ENCODE results near the gene TRPM5. TPM values are rescaled to one million over a fixed set of nuclear protein-coding genes. Genes with fewer than 3 reads are reported as not detected.
A peak's percentile ranks its signal among the peaks of the same experiment; 100 is the strongest.
"Not testable (repeated sequence)": the region's sequence is repeated elsewhere in the genome, so short reads cannot be mapped to it uniquely, and the experiment has no call there.

TRPM5 gene, protein sequence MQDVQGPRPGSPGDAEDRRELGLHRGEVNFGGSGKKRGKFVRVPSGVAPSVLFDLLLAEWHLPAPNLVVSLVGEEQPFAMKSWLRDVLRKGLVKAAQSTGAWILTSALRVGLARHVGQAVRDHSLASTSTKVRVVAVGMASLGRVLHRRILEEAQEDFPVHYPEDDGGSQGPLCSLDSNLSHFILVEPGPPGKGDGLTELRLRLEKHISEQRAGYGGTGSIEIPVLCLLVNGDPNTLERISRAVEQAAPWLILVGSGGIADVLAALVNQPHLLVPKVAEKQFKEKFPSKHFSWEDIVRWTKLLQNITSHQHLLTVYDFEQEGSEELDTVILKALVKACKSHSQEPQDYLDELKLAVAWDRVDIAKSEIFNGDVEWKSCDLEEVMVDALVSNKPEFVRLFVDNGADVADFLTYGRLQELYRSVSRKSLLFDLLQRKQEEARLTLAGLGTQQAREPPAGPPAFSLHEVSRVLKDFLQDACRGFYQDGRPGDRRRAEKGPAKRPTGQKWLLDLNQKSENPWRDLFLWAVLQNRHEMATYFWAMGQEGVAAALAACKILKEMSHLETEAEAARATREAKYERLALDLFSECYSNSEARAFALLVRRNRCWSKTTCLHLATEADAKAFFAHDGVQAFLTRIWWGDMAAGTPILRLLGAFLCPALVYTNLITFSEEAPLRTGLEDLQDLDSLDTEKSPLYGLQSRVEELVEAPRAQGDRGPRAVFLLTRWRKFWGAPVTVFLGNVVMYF (N-terminal part only)
- not detected for total RNA-seq

DNA sequence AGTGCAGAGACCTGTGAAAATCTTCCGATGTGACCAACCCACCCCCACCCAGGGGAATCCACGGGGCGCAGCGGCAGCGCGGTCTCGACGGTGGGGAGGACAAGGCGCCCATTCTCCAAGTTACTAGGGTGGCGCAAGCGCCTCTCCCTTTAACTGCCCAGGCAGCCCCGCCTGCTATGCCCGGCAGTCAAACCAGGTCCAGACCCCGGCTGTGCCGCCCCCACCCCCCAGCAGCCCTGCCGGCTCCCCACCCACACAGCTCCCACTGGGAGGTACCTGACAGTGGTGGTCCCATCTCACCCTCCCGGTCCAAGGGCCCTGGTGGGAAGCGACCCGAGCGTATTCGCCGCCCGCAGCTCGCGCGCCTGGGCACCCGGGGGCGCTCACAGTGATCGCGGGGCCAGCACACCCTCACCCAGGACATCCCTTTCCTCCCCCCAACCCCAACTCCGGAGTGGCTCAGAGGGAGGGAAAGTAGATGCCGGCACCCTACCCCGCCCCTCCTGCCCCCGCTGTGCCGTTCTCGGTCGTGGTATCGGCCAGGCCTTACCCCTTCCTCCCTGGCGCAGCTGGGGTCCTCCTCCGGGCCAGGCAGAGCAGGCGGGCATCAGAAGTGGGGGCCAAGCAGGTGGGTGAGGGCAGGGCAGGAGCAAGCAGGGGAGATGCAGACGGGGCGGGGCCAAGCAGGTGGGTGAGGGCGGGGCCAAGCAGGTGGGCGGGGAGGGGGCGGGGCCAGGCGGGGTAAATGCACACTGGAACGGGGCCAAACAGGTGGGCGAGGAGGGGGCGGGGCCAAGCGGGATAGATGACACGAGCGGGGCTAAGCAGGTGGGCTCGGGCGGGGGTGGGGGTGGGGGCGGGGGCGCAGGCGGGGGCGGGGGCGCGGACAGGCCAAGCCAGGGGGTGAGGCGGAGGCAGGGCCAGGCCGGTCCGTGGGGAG, at the start of gene TRPM5:
TSS of gene TRPM5 (minus strand) at position 634 of the 940 bp plus-strand sequence. CDS start 21,478 bp downstream, outside the sequence.
- ATAC-seq (peak; percentile 20 to 34), DNase-seq (peak; percentile 82)
- no peaks in the 10 kb centered on the region for H3K27me3 Mint-ChIP-seq (ENCODE audit: low read depth)
- H3K9me3 Mint-ChIP-seq = no peaks in the 10 kb centered on the region
- H3K36me3 Mint-ChIP-seq (ENCODE audit: insufficient read depth) = no peaks in the 10 kb centered on the region
- peaks cover 33% of the 10 kb centered on the region for H3K4me1 Mint-ChIP-seq (ENCODE audit: low read depth)
- peak within 1 kb of the TSS; percentile 86 for H3K4me3 Mint-ChIP-seq

DNA sequence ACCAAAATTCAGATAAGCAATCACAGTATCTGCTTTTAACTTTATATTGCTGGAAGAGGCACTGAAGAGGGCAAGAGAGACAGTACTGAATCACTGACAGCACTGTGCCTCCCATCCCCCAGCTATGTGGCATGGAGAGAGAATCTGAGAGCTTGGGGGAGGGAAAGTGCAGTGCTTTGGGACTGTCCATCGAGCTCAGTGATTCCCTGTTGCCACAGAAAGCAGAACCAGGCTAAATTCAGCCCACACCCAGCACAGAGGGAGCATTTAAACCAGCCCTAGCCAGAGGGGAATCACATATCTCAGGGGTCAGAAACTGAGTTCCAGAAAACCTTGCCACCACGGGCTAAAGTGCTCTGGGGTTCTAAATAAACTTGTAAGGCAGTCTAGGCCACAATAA, 44.8 kb upstream of the TRPM5 start:
- H3K4me1 Mint-ChIP-seq (ENCODE audit: low read depth) = no peaks in the 10 kb centered on the region
- peaks cover 46% of the 10 kb centered on the region for H3K36me3 Mint-ChIP-seq (ENCODE audit: insufficient read depth)
- peaks cover 56% of the 10 kb centered on the region for H3K9me3 Mint-ChIP-seq
- ATAC-seq (no peak), DNase-seq (no peak)
- no peak overlapping the region for H3K4me3 Mint-ChIP-seq
- no peaks in the 10 kb centered on the region for H3K27me3 Mint-ChIP-seq (ENCODE audit: low read depth)

DNA sequence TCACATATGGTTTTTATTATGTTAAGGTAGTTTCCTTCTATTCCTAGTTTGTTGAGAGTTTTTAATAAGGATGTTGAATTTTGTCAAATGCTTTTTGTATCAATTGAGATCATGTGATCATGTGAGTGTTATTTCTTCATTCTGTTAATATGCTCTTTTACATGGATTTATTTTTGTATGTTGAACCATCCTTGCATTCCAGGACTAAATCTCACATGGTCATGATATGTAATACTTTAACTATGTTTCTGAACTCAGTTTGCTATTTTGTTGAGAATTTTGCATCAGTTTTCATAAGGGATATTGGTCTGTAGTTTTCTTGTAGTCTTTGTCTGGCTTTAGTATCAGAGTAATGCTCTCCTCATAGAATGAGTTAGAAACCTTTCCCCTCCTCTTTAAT, 43.7 kb upstream of the TRPM5 start:
- no peak for ATAC-seq
- H3K27me3 Mint-ChIP-seq (ENCODE audit: low read depth) = no peaks in the 10 kb centered on the region
- peaks cover 43% of the 10 kb centered on the region for H3K36me3 Mint-ChIP-seq (ENCODE audit: insufficient read depth)
- no peak overlapping the region for H3K4me3 Mint-ChIP-seq
- peaks cover 50% of the 10 kb centered on the region for H3K9me3 Mint-ChIP-seq
- no peaks in the 10 kb centered on the region for H3K4me1 Mint-ChIP-seq (ENCODE audit: low read depth)
- DNase-seq = no peak

DNA sequence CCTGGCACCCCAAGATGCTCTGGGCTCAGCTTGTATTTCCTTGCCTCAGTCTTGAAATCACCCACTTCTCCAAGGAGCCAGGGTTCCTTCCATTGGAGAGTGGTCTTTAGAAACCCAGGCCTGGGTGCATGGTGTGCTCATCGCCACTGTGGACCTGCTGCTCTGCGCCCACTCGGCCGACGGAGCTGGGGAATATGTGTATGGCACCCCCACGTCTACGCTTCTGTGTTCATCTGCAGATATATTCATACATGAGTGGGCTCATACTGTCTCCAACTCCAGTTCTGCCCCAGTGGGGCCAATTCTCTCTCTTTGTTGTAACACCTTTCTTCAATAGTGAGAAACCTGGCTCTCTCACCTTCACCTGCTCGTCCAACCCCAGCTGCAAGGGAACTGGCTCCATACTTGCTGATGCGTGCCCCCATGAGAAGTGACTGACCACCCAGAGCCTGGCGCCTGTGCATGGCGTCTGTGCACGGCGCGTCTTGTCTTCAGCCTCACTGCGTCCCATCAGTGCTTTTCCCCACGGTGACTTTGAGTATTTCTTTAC, 40.3 kb upstream of the TRPM5 start:
- DNase-seq = no peak
- H3K4me1 Mint-ChIP-seq (ENCODE audit: low read depth) = peaks cover 15% of the 10 kb centered on the region
- no peaks in the 10 kb centered on the region for H3K27me3 Mint-ChIP-seq (ENCODE audit: low read depth)
- no peak overlapping the region for H3K4me3 Mint-ChIP-seq
- peaks cover 42% of the 10 kb centered on the region for H3K36me3 Mint-ChIP-seq (ENCODE audit: insufficient read depth)
- H3K9me3 Mint-ChIP-seq = peaks cover 41% of the 10 kb centered on the region
- no peak for ATAC-seq

DNA sequence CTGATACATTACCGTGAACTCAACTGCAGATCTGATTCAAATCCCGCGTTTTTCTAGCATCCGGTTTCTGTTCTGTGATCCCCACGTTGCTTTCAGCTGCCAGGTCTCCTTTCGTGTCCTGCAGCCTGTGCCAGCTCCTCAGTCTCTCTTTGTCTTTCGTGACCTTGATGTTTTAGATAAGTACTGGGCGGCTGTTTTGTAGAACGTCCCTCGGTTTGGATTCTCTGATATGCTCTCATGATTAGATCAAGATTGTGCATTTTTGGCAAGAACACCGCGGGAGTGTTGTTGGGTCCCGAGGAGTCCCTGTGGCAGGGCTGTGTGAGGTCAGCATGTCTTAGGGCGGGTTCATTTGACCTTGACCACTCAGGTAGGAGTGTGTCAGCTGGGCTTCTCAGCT, 39.1 kb upstream of the TRPM5 start:
- Mint-ChIP-seq H3K4me3 (no peak overlapping the region), H3K4me1 (ENCODE audit: low read depth) (peaks cover 15% of the 10 kb centered on the region), H3K27me3 (ENCODE audit: low read depth) (no peaks in the 10 kb centered on the region), H3K36me3 (ENCODE audit: insufficient read depth) (peaks cover 31% of the 10 kb centered on the region), H3K9me3 (peaks cover 32% of the 10 kb centered on the region)
- ATAC-seq (no peak), DNase-seq (no peak)

DNA sequence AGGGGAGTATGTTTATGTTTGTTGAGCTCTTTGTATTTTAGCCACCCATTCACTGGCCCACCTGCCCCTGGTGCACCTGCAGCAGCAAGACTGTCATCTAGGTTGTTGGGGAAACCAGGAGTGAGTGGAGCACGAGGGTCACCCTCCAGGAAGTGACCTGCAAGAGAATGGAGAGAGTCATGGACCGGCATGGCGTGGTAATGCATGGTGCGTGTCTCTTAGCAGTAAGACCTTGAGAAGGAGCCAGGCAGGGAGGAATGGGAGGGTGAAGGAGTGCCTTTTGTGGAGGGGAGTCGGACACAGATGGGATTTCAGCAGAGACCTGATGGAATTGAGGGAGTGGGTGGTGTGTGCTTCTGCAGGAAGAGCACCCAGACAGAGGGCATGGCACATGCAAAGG, 38.4 kb upstream of the TRPM5 start:
- ATAC-seq (no peak), DNase-seq (no peak)
- H3K4me1 Mint-ChIP-seq (ENCODE audit: low read depth) = peaks cover 15% of the 10 kb centered on the region
- H3K36me3 Mint-ChIP-seq (ENCODE audit: insufficient read depth) = peaks cover 36% of the 10 kb centered on the region
- no peaks in the 10 kb centered on the region for H3K27me3 Mint-ChIP-seq (ENCODE audit: low read depth)
- H3K9me3 Mint-ChIP-seq = peaks cover 31% of the 10 kb centered on the region
- H3K4me3 Mint-ChIP-seq = no peak overlapping the region

DNA sequence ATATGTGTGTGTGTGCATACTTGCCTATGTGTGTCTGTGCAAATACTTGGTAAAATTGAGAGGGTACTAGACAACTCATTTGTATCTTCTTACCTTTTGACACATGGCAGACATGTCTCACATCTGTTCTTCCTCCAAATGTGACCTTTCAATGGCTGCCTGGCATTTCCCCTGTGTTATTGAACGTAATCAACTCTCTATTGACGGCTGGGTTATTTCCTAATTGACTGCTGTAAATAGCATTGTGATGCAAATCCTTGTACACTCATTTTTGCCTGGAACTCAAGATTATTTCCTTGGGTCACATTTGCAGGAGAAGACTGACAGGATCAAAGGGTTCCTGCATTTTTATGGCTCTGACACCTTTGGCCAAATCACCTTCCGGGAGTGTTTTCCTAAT, 37.9 kb upstream of the TRPM5 start:
- DNase-seq (no peak), ATAC-seq (no peak)
- Mint-ChIP-seq H3K36me3 (ENCODE audit: insufficient read depth) (peaks cover 35% of the 10 kb centered on the region), H3K27me3 (ENCODE audit: low read depth) (no peaks in the 10 kb centered on the region), H3K4me1 (ENCODE audit: low read depth) (peaks cover 15% of the 10 kb centered on the region), H3K4me3 (no peak overlapping the region), H3K9me3 (peaks cover 29% of the 10 kb centered on the region)

DNA sequence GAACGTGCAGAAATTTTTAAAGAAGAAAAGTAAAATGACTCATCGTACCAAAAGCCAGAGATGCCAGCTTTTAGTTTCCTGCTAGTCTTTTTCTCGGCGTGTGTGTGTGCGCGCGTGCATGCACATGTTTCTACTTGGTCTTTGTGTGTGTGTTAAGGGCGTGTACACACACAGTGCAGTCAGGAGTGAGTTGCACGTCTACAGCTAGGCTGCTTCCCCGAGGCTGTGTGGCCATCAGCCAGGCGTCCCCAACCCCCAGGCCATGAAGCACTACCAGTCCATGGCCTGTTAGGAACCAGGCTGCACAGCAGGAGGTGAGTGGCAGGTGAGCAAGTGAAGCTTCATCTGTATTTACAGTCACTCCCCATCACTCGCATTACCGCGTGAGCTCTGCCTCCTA, 36.9 kb upstream of the TRPM5 start:
- Mint-ChIP-seq H3K9me3 (peaks cover 22% of the 10 kb centered on the region), H3K4me1 (ENCODE audit: low read depth) (peaks cover 15% of the 10 kb centered on the region), H3K4me3 (peak overlapping the region; percentile 36), H3K27me3 (ENCODE audit: low read depth) (no peaks in the 10 kb centered on the region), H3K36me3 (ENCODE audit: insufficient read depth) (peaks cover 36% of the 10 kb centered on the region)
- DNase-seq = no peak
- ATAC-seq = peak; percentile 74 to 79

DNA sequence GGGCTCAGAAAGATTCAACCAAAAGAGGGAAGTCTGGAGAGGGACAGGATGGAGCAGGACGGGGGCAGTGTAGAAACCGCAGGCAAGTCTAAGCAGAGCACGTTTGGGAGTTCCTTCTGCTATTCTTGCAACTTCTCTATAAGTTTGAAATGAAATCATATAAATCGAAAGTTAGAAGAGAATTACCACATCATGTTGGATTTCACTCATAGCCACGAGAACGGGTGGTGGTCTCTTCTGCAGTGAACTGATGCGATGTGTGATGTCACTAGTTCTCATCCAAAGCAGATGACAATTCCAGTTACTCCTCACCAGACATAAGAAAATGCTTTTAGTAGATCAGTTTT, 36.5 kb upstream of the TRPM5 start:
- Mint-ChIP-seq H3K9me3 (peaks cover 19% of the 10 kb centered on the region), H3K27me3 (ENCODE audit: low read depth) (no peaks in the 10 kb centered on the region), H3K4me3 (peak overlapping the region; percentile 36), H3K4me1 (ENCODE audit: low read depth) (peaks cover 15% of the 10 kb centered on the region), H3K36me3 (ENCODE audit: insufficient read depth) (peaks cover 34% of the 10 kb centered on the region)
- DNase-seq (no peak), ATAC-seq (peak; percentile 79 to 86)

DNA sequence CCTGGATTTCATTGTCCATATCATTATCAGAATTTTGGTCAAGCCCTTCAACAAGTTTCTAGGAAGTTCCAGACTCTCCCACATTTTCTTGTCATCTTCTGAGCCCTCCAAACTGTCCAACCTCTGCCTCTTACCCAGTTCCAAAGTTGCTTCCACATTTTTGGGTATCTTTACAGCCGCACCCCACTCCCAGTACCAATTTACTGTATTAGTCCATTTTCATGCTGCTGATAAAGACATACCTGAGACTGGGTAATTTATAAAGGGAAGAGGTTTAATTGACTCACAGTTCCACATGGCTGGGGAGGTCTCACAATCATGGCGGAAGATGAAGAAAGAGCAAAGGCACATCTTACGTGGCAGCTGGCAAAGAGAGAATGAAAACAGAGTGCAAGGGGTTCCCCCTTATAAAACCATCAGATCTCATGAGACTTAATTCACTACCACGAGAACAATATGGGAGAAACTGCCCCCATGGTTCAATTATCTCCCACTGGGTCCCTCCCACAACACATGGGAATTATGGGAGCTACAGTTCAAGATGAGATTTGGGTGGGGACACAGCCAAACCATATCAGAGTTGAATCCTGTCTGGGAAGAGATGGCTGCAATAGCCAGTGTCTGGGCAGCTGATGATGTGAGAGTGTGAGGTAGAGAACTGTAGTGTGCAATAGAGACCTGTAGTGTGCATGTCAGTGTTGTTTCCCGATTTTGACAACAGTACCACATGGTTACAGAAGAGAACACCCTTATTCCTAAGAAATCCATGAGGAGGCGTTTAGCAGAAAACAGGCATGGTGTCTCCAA, 36.0 kb upstream of the TRPM5 start:
- ATAC-seq = peak; percentile 23 to 30
- H3K4me3 Mint-ChIP-seq = peak overlapping the region; percentile 25
- peaks cover 14% of the 10 kb centered on the region for H3K9me3 Mint-ChIP-seq
- H3K36me3 Mint-ChIP-seq (ENCODE audit: insufficient read depth) = peaks cover 29% of the 10 kb centered on the region
- H3K4me1 Mint-ChIP-seq (ENCODE audit: low read depth) = peaks cover 17% of the 10 kb centered on the region
- DNase-seq; H3K27me3 Mint-ChIP-seq (ENCODE audit: low read depth): not testable (repeated sequence)

DNA sequence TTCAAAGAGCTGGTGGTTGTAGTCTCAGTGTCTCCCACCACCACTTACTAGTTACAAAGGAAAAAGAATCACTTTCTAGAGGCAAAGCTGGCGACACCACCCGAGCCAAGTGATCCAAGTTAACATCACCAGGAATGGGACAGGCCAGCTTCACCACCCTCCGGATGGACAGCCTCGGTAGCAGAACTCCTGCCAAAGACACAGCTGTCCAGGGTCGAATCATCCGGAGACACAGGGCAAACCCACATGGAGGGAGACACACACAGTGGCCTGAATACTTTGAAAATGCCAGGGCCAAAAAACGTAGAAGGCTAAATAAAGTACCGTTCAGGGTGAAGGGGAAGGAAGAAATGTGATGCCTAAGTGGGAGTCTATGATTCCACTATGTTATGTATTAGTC, 33.6 kb upstream of the TRPM5 start:
- Mint-ChIP-seq H3K27me3 (ENCODE audit: low read depth) (no peaks in the 10 kb centered on the region), H3K4me3 (no peak overlapping the region), H3K36me3 (ENCODE audit: insufficient read depth) (peaks cover 21% of the 10 kb centered on the region), H3K4me1 (ENCODE audit: low read depth) (peaks cover 19% of the 10 kb centered on the region), H3K9me3 (peaks cover 13% of the 10 kb centered on the region)
- no peak for ATAC-seq
- DNase-seq = no peak

DNA sequence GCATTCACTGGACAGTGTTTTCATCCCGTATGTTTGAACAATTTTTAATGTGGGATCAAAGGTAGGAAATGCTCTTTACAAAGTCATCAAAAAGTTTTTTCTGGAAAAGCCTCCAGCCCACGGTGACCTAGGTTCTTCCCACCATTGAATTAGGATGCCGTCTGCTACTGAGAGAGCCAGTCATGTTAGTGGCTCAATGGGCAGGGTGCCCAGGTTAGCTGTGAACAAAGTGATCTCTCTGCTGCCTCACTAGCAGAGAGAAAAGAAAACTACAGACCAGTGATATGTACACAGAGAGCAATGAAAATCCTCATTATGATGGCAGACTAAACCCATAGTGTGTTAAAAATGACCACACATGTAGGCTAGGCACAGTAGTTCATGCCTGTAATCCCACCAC, 32.9 kb upstream of the TRPM5 start:
- ATAC-seq = no peak
- no peak overlapping the region for H3K4me3 Mint-ChIP-seq
- peaks cover 19% of the 10 kb centered on the region for H3K4me1 Mint-ChIP-seq (ENCODE audit: low read depth)
- peaks cover 13% of the 10 kb centered on the region for H3K9me3 Mint-ChIP-seq
- no peak for DNase-seq
- peaks cover 18% of the 10 kb centered on the region for H3K36me3 Mint-ChIP-seq (ENCODE audit: insufficient read depth)
- no peaks in the 10 kb centered on the region for H3K27me3 Mint-ChIP-seq (ENCODE audit: low read depth)

DNA sequence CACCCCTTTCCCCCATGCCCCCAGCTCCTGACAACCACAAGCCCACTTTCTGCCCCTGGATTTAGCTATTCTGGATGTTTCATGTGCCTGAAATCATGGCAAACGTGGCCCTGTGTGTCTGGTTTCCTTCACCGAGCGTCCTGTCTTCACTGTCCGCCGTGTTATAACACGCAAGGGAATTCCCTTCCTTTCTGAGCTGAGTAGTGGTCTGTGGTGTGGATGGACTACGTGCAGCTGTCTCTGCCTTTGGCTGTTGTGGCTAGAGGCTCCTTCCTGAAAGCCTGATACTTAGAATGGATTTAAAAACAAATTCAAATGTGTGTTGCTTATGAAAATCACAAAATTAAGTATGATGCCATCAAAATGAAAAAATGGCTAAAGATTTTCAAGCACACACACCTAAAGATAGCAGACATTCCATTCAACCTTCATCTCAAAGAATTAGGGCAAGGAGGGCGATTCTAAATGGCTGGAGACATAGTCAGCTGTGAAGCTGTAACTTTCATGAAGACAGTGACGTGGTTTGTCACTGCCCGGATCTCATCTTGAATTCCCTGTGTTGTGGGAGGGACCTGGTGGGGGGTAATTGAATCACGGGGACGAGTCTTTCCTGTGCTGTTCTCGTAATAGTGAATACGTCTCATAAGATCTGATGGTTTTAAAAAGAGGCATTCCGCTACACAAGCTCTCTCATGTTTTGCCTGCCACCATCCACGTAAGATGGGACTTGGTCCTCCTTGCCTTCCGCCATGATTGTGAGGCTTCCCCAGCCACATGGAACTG, 31.0 kb upstream of the TRPM5 start:
- ATAC-seq = no peak
- H3K27me3 Mint-ChIP-seq (ENCODE audit: low read depth) = peaks cover 1% of the 10 kb centered on the region
- DNase-seq = no peak
- H3K36me3 Mint-ChIP-seq (ENCODE audit: insufficient read depth) = peaks cover 18% of the 10 kb centered on the region
- H3K4me1 Mint-ChIP-seq (ENCODE audit: low read depth) = peaks cover 15% of the 10 kb centered on the region
- H3K9me3 Mint-ChIP-seq = peaks cover 13% of the 10 kb centered on the region
- no peak overlapping the region for H3K4me3 Mint-ChIP-seq
